Astrocyte of the cerebellum (primary cell): ENCODE results near the gene SH3RF3.

ENCODE experiments used
- DNase-seq: peaks from one replicate; pipeline ENCODE4 v3.0.0-alpha.2; 2011; ENCODE audit warnings: low read depth
- H3K4me3 ChIP-seq: 2 replicates; pipeline ENCODE4 v1.5.1; 2011; ENCODE audit warnings: mild to moderate bottlenecking, low read depth, low read length, moderate library complexity
- CTCF ChIP-seq: IDR thresholded peaks from 2 replicates; pipeline ENCODE4 v1.5.1; 2012; ENCODE audit warnings: low read length, low read depth, moderate library complexity, mild to moderate bottlenecking; ENCODE audit errors: missing control alignments
- in situ Hi-C: cut with HindIII; loops from 2 replicates; pipeline ENCODE4 v1.10.0; 2017; ENCODE audit warnings: low sequenced_read_pairs

The SH3RF3 gene

DNA sequence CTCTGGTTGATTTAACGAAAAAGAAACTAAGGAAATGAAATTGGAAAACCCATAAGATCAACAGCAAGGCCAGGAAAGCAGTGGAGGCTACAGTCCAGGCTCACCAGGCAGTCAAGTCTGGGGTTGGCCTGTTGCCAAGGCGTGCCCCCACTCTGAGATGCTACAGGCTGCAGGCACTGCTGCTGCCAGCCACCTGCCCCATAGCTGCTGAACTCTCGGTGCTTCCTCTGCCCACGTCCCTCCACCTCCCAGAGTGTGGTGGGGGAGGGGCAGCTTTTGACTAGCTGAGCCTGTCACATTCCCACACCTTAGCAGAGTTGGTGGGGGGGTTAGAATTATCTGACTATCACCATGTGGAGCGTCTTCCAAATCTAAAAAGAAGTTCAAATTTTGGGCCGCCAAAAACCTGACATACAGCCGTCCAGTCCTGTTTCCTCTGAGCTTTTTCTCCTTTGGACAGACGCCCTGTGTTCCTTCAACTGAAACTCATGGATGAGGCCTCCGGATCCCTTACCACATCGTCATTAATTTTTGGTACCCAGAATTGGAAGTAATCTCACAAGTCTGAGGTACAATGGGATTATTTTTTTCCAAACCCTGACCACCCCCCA lies 3.9 kb upstream of the SH3RF3 start:
- no peak for DNase-seq
- TF ChIP-seq CTCF: no peak
- H3K4me3 ChIP-seq: no peak overlapping the region
- in situ Hi-C loops: no loop called here

DNA sequence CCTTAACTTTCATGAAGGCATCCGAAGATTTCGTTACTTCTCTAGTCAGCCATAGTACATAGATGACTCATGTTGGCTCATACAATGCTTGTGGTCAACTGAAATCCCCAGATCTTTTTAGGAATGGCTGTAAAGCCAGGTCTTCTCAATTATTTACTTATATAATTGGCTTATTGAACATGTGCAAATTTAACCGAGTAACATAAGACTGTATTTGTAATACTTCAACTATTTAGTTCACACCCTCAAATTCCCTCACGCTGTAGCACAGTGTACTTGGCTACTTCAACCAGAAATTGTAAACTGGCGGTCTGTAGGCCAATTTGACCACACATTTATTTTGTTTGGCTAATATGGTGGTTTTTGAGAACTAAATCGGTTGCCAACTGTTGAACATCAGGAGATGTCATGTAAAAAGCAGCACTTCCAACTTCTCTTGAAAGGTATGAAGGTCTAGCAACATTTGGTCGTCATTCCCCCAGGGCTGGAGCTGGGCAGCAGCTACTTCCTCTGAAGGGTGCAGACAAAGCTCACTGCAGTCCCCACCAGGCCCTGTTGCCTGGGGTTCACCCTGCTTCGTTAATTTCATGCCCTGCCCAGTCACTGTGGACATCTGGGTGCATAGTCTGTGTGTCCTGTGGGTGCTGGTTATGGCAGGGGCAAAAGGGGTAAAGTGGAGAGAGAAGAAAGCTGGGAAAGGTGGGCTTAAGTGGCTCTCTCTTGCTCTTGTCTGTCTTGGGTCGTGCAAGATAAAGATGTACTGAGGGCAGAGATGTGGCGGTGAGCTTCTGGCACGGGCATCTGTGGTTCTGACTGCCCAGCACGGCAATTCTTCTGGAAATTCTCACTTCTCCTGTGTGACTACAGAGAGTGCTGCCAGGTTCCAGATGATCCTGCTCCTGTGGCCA lies 3.2 kb upstream of the SH3RF3 start:
- in situ Hi-C loops: no loop called here
- DNase-seq: peak; percentile 97
- no peak for TF ChIP-seq CTCF
- H3K4me3 ChIP-seq: no peak overlapping the region

DNA sequence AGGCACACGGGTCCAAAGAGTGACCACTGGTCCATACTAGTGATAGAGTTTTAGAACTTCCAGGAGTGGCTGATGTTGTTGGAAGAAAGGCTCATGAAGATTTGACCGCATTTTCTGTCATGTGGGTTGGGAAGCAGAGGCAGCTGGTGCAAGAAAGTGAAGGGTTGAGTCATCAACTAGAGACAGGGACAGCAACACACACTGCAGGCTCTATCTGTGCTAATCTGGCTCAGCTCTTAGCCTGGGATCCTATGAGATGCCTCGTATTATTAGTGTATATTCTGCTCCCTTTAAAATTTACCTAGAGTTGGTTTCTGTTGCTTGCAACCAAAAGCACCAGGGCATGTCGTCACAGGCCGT lies 2.5 kb upstream of the SH3RF3 start:
- no peak overlapping the region for H3K4me3 ChIP-seq
- no peak for DNase-seq
- in situ Hi-C loops: no loop called here
- TF ChIP-seq CTCF: no peak

- in situ Hi-C loops: no loop called here
- DNase-seq: no peak
- TF ChIP-seq CTCF: no peak
- no peak overlapping the region for H3K4me3 ChIP-seq
Observed at GRCh38 chr2:109127556-109127955, 1.4 kb upstream of the SH3RF3 start.

- peak overlapping the region; percentile 72 for H3K4me3 ChIP-seq
- DNase-seq: peak; percentile 80
- TF ChIP-seq CTCF: peak; percentile 84
- in situ Hi-C loops: no loop called here
Observed at GRCh38 chr2:109128048-109128615, 873 bp upstream of the SH3RF3 start.

GRCh38 chr2:109129356-109129920 lies 433 bp downstream of the SH3RF3 start:
- DNase-seq: no peak
- in situ Hi-C loops: no loop called here
- no peak for TF ChIP-seq CTCF
- peak overlapping the region; percentile 72 for H3K4me3 ChIP-seq
